Activated CD4-positive, CD25-positive, alpha-beta regulatory T cell treated with anti-CD3 and anti-CD28 coated beads, Interleukin-2, amount 50 U/mL, for 72 hours (primary cell): ENCODE measurements around the gene MYO18A.

ENCODE experiments used
- DNase-seq: peaks from one replicate; pipeline ENCODE4 v3.0.0; 2021

Gene MYO18A

DNA sequence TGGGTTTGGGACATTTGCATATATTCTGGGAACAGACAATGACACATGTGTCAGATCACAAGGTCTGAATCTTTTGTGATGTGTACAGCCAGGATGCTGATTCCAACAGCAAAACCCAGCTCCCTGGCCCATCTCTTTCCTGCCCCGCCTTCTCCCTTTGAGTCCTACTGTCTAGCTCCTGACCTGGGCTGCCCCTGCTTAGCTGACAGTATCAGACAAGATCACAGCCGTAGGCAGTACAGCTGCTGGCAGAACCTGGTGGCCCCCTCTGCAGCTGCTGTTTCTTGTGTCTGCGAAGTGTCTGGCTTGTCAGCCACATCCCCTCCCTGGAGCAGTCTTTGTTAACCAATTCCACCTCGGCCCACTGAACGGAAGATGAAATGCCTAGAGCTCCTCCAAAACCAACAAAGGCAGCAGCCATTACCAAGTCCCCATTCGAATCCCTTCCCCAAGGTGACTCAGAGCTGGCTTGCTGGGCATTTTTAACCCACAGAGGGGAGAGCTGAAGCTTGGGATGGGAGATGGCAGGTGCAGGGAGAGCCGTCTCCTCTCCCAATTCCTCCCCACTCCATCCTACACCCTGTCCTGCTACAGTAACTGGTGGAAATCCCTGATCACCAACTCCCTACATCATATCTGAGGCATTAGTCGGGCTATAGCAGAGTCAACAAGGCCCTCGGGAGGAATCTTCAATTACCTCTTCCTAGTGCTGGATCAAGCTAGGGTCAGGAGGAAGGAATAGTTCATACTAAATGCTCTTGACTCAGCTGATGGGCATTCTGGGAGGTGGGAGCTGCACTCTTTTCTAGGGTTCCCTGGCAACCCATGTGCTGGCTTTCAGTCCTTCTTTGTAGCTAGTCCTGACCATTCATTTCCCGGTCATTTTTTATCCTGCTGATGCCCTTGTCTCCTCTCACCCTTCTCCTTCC lies 131.5 kb downstream of the MYO18A start:
- DNase-seq = no peak

DNA sequence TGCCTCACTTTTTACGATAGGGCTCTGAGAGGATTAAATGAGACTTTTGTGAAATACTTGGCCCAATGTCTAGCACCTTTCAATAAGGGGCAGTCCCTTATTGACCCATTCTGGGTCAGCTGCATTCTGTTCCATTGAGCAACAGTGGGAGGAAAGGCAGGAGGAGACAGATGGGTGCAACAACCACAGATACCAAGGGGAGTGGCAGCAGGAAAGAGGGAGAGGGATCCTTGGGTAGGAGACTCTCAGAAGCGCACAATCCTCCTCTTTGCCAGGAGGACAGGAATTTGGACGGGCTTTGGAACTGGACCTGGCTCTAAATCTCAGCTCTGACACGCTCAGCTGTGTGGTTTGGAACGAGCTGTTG lies 133.7 kb downstream of the MYO18A start:
- no peak for DNase-seq

DNA sequence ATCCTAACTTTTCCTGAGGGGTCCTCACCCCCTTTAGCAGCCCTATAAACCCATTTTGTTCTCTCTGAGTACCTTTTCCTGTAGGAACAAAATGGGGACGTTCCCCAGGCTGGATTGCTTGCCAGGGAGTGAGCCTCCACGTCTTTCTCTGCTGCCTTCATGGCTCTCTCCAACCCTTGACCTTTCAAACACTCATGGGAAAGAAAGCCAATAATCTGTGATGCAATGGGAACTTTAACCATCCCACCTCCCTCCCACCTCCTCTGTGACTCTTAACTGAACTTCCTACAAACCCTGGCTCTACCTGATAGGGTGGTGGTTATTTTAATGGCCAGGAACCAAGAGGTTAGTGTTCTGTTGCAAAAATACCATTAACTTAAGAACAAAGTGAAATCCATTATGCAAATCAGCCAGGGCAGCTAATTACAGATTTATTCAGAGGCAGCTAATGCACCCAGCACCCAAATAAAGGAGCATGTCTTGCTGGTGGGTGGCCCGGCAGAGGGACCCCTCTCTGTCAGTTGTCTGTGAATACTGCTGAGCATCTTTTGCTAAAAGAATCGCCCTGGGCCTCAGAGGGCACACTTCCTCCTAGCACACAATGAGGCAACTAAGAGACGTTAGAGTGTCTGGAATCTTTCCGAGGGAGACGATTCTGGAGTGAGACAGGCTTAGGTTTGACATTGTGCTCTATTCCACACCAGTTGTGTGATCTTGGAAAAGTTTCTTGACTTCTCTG lies 134.3 kb downstream of the MYO18A start:
- no peak for DNase-seq

DNA sequence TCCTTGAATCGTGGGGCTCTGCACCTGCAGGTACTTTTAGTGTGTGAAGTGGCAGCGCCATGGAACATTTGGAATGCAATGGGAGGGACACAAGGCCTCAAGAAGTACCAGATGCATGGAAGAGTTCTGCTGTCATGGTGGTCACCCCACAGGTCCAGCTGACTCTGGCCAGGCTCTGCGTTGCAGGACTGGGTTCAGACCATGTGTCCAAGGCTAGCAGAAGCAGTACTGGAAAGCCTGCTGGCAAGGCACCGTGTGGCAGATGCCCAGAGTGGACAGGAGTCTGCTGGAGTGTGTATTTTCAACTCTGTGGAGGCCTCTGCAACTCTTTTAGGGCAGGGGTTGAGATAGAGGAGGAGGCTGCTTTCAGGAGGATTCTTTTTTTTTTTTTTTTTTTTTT lies 135.2 kb downstream of the MYO18A start:
- no peak for DNase-seq

DNA sequence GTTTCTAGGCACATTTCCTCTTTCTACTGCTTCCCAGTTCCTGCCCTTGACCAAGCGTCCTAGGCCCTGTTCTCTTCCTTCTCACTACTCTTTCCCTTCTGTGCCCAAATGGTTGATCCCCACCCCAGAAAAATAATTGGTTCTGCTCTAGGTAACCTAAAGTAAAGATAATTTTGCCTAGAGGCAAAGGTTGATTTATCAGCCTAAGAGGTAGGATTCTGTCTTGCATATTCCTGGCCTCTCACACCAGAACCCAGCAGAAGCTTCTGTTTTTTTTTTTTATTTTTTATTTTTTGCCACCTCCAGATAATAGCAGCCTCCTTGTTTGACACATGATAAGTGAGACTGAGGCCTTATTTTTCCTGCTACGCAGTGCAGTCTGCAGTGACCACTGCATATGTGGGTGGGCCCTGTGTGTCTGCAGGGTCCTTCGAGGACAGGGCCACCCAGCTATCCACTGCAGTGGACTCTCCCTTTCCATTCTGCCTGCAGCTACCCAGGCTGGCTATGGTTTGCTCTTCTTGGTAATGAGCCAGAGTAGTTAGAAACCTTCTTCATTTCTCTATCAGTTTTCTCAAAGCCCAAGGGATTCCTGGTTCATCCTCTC lies 136.6 kb downstream of the MYO18A start:
- no peak for DNase-seq

DNA sequence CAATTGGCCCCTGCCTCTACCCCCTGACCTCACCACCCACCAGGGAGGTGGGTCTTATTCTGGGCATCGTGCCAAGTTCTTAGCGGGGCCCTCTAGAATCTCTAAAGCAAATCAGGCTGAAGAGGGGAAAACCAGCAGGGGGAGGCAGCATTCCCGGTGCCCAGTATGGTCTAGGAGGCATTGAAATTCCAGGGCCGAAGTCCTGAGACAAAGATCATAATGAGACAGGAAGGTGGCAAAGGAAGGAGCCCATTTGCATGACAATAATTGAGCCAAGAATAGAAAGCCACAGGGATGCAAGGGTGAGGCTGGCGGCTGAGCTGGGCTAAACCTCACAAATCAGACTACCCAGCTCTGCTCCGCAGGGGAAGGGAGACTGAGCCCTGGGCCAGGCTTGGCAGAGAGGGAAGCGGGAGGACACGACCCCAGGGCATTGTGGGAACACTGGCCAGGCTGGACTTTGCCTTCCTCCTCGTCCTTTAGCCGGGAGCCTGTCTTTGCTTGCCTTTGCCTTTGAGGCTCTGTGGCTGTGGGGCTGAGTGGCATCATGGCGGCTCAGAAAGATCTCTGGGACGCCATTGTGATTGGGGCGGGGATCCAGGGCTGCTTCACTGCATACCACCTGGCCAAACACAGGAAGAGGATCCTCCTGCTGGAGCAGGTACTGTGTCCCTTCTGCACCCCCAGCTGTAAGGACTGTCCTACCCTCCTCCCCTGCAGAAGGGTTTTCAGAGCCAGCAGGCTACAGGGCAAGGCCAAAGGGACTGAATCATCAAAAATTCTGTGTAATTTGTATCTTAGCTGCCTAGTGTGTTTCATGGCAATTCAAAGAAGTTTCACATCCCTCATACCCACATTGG lies 137.3 kb downstream of the MYO18A start, which contains the start of gene PIPOX:
Gene PIPOX, plus strand, starts transcription at position 463 of the 860 bp plus-strand sequence. Its CDS starts 85 bp downstream, at position 548.
- no peak for DNase-seq

DNA sequence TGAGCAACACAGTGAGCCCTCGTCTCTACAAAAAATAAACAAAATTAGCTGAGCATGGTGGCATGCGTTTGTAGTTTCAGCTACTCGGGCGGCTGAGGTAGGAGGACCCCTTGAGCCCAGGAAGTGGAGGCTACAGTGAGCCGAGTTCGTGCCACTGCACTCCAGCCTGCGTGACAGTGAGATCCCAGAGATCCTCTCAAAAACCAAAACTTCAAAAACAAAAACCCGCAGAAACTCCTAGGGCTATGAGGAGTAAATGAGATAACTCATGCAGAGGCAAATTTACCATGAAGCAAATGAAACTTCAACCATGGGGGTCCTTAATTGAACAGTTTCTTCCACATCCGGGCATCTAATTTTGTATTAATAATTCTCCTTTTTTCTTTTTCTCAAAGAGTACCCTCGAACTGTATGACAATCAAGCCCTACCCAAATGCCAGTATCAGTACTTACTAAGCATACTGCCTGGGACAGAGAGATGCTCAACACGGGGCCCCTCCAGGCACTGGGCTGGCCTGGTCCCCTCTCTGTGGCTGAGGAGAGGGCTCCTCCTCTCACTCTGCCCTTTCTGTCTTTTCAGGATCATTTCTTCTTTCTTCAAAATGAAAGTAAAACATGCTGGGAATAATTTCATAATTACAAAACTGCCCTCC lies 138.0 kb downstream of the MYO18A start:
- no peak for DNase-seq

DNA sequence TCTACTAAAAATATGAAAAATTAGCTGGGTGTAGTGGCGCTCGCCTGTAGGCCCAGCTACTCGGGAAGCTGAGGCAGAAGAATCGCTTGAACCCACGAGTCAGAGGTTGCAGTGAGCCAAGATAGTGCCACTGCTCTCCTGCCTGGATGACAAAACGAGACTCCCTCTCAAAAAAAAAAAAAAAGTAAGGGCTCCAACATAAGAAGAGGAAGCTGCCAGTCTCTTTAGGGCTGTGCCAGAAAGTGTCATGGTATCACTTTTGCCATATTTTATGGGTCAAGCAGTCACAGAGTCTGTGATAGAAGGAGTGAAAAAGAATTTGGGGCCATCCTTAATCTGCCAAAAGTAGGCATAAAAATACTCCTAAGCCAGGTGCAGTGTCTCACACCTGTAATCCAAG lies 138.6 kb downstream of the MYO18A start:
- no peak for DNase-seq

DNA sequence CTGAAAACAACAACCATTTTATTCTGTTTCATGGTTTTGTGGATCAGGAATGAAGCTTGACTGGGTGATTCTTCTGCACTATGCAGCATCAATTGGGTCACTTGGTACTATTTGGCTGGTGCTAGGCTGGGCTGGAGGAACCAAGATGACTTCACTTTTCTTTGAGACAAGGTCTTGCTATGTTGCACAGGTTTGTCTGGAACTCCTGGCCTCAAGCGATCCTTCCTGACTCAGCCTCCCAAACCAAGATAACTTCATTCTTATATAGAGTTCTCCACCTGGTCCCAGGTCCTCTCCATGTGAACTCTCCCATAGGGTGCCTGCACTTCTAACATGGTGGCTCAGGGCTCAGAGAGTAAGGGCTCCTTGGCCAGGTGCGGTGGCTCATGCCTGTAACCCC lies 139.1 kb downstream of the MYO18A start:
- no peak for DNase-seq

DNA sequence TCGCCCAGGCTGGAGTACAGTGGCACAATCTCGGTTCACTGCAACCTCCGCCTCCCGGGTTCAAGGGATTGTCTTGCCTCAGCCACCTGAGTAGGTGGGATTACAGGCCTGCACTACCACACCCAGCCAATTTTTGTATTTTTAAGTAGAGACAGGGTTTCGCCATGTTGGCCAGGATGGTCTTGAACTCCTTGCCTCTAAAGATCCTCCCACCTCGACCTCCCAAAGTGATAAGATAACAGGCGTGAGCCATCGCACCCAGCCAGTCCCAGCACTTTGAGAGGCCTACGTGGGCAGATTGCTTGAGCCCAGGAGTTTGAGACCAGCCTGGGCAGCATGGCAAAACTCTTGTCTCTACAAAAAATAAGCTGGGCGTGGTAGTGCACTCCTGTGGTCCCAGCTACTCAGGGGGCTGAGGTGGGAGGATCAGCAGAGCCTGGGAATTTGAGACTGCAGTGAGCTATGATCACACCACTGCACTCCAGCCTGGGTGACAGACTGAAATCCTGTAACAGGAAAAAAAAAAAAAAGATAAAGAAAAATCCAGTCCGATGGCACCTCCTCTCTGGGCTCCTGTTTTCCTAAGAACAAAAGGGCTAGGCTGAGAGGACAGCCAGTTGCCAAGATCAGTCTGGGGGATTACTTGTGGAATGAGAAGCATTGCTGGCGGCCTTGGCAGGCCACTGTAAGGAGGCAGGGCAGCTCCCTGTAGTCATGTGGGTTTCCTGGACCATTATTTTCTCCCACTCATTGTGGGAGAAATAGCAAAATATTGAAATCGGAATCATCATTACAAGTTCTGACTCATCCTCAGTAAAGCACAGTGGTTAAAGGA lies 140.2 kb downstream of the MYO18A start:
- DNase-seq = no peak

DNA sequence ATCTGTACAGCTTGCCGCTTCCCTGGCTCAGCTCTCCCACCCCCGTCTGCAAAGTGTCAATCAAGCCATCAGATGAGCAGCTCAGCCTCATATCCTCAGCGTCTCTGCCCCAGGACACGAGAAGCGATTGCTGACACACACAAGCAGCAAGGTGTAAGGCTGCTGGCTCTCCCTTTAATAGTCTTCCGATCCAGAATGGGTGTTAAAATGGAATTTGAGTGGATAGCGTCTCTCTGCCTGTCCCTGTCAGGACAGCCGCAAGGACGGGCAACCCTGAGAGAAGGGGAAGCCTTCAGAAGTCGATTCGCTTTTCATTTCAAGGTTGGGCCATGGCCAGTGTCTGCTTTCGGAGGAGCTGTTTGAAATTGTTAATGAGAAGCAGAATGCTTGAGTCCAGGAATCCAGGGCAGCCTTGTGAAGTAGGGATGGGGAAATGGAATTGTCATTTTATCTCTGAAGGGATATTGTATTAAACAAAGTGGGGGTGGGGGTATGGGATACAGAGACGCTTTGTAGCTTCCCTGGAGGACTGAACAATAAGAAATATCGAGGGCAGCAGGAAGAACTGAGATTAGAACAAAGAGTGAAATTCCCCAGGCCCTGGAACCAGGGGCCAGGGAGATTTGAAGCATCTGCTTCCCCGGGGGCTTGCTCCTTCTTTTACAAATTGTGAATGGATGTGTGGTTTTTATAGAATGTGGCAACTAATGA lies 142.0 kb downstream of the MYO18A start:
- no peak for DNase-seq

DNA sequence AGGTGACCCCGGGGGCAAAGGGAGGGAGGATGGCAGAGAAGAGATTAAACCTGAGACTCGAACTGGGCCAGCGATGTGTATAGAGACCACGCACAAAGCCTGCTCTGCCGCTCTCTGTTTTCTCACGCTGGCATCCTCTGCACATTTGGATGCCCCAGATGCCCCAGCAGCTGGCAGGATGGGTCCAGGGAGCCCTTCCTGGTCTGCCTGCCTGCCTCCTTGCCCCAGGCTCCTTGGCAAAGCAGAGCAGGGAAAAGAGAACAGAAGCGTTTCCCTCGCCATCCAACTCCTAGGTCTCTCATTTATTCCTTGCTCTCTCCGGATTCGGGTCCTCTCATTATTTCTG lies 142.5 kb downstream of the MYO18A start:
- no peak for DNase-seq

DNA sequence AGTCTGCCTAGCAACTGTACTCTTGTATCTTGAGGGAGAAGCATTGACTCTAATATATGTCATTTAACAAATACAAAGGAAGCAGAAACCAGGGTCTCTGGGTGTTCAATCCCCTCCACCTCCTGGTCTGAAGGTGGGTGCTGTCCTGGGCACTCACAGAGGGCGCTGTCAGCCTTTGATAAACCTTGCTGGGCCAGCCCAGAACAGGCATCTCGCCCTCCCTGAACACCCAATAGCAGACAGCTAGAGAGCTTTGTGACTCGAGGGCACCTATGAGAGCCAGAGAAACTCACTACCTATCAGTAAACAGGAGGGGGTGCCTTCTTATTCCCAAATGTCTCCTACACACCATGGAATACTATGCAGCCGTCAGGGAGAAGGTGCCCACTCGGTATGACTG lies 143.6 kb downstream of the MYO18A start:
- no peak for DNase-seq

DNA sequence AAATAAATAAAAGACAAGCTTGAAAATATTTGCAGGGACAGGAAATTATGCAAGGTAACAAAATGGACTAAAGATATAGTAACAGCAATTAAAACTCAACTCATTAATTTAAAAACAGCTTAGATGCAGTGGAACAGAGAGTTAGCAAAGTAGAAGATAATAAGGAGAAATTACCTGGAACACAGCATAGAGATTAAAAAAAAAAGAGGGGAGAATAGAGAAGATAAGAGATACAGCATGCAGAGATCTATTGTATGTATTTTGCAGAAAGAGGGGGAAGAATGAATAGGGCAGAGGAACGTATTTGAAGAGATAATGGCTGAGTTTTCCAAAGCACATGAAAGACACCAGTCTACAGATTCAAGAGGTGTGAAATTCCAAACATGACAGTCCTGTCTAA lies 145.7 kb downstream of the MYO18A start:
- DNase-seq = no peak

DNA sequence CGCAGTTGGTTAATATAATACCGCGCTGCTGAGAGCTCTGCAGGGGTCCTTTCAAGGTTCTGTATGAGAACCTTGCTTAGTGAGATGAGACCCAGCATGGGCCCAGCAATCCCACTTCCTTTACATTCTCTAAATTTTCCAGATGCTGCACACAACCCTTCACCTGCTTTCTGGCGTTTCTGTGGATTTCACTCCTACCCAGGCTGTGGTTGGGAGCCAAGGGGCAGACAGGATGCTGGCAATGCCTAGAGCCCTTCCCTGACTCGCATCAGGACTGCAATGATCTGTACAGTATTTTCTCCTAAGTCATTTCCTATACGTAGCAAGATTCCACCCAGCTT lies 147.4 kb downstream of the MYO18A start:
- DNase-seq = no peak

DNA sequence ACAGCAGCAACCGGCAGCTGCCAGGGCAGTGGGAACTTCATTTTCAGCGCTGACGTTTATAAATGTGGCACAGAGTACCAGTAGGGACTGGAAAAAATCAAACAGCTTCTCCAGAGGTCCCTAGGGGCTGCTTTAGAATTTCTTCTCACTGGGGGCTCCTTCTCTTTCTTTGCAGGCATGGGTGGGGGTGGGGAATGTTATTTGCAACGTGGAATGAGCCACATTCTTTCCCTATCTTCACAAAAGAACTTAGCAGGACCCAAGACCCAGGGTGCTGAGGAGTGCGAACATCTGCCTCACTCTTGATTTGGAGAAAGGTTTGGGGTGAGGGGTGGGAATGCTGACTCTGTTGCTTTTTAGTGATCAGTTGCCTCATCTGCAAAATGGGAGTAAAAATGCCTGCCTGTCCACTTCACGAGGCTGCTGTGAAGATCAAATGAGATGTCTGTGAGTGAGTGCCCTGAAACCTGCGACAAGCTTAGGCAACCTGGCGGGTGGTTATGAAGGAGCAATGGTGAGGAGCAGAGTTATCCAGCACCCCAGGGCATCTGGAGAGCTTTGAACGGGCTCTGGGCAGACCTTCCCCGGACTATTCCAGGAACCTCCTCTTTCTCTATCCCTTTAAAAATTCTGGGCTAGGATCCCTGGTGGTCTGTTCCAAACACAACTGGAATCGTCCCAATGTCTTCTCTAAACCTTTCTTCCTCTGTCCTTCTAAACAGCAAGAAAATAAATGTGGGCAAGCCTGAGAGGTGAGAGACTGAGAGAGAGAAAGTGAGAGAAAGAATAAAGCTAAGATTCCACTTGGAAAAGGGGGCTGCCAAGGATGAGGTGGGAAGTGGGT lies 148.0 kb downstream of the MYO18A start:
- no peak for DNase-seq

DNA sequence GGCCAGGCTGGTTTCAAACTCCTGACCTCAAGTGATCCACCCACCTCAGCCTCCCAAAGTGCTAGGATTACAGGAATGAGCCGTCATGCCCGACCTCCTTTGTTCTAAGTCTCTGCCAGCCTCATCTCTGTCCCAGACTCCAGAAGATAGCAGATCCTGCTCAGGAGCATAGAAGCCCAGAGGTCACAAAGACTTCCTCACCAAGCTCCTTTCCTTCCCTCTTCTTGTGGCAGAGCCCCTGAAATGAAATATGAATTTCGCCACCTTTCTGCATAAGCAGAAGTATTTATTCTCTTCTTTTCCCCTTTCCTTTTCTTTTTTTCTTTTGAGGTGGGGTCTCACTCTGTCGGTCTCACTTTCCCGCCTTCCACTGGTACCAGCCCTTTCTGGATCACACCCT lies 148.7 kb downstream of the MYO18A start:
- no peak for DNase-seq

DNA sequence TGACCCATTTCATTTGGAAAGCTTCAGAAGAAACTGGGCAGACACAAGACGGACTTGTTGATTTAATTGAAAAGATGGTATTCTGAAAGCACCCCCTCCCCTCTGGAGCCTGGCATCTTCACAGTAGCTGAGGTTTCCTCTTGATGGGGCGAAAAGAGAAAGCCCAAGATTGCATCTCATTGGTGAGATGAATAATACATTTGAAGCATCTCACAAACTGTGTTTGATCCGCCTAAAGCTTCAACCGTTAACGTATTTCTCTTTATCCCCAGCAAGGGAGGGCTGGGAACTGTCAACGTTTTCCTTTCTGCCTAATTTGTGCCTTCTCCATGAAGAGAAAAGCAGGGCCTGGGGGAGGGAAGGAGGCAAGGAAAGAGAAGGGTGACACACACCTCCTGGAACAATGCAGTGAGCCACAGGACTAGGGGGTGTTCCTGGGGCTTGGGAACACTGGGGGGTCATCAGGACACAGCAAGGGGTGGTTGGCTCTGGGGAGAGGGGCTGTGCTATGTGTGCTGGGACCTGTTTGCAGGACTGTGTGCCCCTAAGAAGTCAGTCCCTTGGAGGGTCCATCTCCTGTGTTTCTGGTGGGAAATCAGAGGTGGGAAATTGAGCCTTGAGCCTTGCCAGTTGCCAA lies 155.8 kb downstream of the MYO18A start:
- DNase-seq = no peak

DNA sequence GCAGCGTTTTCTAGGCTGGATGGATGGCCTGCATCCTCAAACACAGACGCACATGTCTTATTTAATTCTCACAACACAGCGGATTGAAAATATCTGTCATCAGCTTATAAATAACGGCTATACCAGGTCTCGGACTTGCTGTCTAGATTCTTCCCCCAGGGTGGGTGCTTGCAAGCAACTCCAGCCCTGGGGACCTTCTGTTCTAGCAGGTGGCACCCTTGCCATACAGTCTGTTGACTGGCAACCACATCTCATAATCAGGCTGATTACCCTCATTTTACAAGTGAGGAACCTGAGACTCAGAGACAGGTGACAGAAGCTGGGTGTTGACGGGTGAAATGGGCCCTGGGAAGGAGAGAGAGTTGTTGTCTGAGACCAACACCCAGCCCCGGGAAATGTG lies 158.1 kb downstream of the MYO18A start:
- no peak for DNase-seq
